GM12878 (cell line): ENCODE data around the gene RTP5. TPM values are rescaled to one million over a fixed set of nuclear protein-coding genes. Genes with fewer than 3 reads are reported as not detected.

Experiments
- ASH2L ChIP-seq: fragments of 300-600, 200-600 bp; sonication (generic); IDR thresholded peaks from 2 replicates; pipeline ENCODE4 v1.6.1; 2017; ENCODE audit warnings: low read depth, mild to moderate bottlenecking, borderline replicate concordance
- BCLAF1 ChIP-seq: fragments of 450-650 bp; IDR thresholded peaks from 2 replicates; pipeline ENCODE4 v1.6.1; 2017; ENCODE audit warnings: antibody characterized with exemption, mild to moderate bottlenecking, moderate library complexity
- CHD4 ChIP-seq: fragments of 200-600 bp; sonication (generic); IDR thresholded peaks from 2 replicates; pipeline ENCODE4 v1.6.1; 2016; ENCODE audit warnings: mild to moderate bottlenecking
- DPF2 ChIP-seq: fragments of 450-650 bp; IDR thresholded peaks from 2 replicates; pipeline ENCODE4 v1.6.1; 2017; ENCODE audit warnings: mild to moderate bottlenecking
- EP300 ChIP-seq, 2 experiments: fragments of 150-350 bp in 1 of 2; IDR thresholded peaks; 2 replicates each; pipeline ENCODE4 v1.6.1; 2011 to 2012; ENCODE audit warnings: low read depth in 2 of 2, low read length in 2 of 2, borderline replicate concordance in 1 of 2, improper control_type of control experiment in 1 of 2, inconsistent platforms in 1 of 2; ENCODE audit not compliant: control insufficient read depth in 1 of 2
- ESRRA ChIP-seq: IDR thresholded peaks from 2 replicates; pipeline ENCODE4 v1.6.1; 2012; ENCODE audit warnings: mild to moderate bottlenecking, low read length, improper control_type of control experiment
- FOS ChIP-seq: IDR thresholded peaks from 3 replicates; pipeline ENCODE4 v1.6.1; 2011; ENCODE audit warnings: borderline replicate concordance; ENCODE audit not compliant: insufficient read length; ENCODE audit errors: extremely low read depth
- FOXK2 ChIP-seq: fragments of 450-650 bp; IDR thresholded peaks from 2 replicates; pipeline ENCODE4 v1.6.1; 2017; ENCODE audit warnings: mild to moderate bottlenecking, moderate library complexity
- HDAC2 ChIP-seq: fragments of 200-600 bp; sonication (generic); IDR thresholded peaks from 2 replicates; pipeline ENCODE4 v1.6.1; 2017
- IKZF1 ChIP-seq: fragments of 450-650 bp; conservative IDR thresholded peaks from 2 replicates; pipeline ENCODE4 v1.6.1; 2017; ENCODE audit warnings: antibody characterized with exemption, mild to moderate bottlenecking
- IRF4 ChIP-seq: IDR thresholded peaks from 2 replicates; pipeline ENCODE4 v1.6.1; 2011; ENCODE audit warnings: low read depth, low read length
- IRF5 ChIP-seq: fragments of 450-650 bp; IDR thresholded peaks from 2 replicates; pipeline ENCODE4 v1.6.1; 2017; ENCODE audit warnings: borderline replicate concordance
- KAT2A ChIP-seq: conservative IDR thresholded peaks from 2 replicates; pipeline ENCODE4 v1.6.1; 2011; ENCODE audit warnings: low read depth, low read length; ENCODE audit not compliant: control insufficient read depth
- KDM1A ChIP-seq: fragments of 200-600 bp; sonication (generic); IDR thresholded peaks from 2 replicates; pipeline ENCODE4 v1.6.1; 2016; ENCODE audit warnings: borderline replicate concordance
- MEF2B ChIP-seq: fragments of 450-650 bp; IDR thresholded peaks from 2 replicates; pipeline ENCODE4 v1.6.1; 2018; ENCODE audit warnings: mild to moderate bottlenecking, moderate library complexity; ENCODE audit not compliant: partially characterized antibody, poor library complexity, severe bottlenecking
- MTA3 ChIP-seq: IDR thresholded peaks from 2 replicates; pipeline ENCODE4 v1.6.1; 2012; ENCODE audit warnings: low read length, inconsistent platforms, borderline replicate concordance
- MYC ChIP-seq: IDR thresholded peaks from 2 replicates; pipeline ENCODE4 v1.6.1; 2011; ENCODE audit warnings: mild to moderate bottlenecking, low read length, moderate library complexity, inconsistent platforms; ENCODE audit not compliant: insufficient read depth, insufficient replicate concordance, insufficient read length, severe bottlenecking
- NFXL1 ChIP-seq: fragments of 450-650 bp; IDR thresholded peaks from 2 replicates; pipeline ENCODE4 v1.6.1; 2017; ENCODE audit warnings: antibody characterized with exemption, mild to moderate bottlenecking, borderline replicate concordance
- NR2C1 ChIP-seq: fragments of 450-650 bp; IDR thresholded peaks from 2 replicates; pipeline ENCODE4 v1.6.1; 2017; ENCODE audit warnings: antibody characterized with exemption, mild to moderate bottlenecking, moderate library complexity
- NR2F1 ChIP-seq: fragments of 450-650 bp; conservative IDR thresholded peaks from 2 replicates; pipeline ENCODE4 v1.6.1; 2017; ENCODE audit warnings: mild to moderate bottlenecking
- NRF1 ChIP-seq: conservative IDR thresholded peaks from 2 replicates; pipeline ENCODE4 v1.6.1; 2011; ENCODE audit warnings: mild to moderate bottlenecking, low read depth, low read length, improper control_type of control experiment
- POU2F2 ChIP-seq: IDR thresholded peaks from 3 replicates; pipeline ENCODE4 v1.6.1; 2011; ENCODE audit warnings: low read depth, mild to moderate bottlenecking, low read length, borderline replicate concordance
- RB1 ChIP-seq: fragments of 450-650 bp; formaldehyde crosslinking; IDR thresholded peaks from 2 replicates; pipeline ENCODE4 v1.6.1; 2017; ENCODE audit warnings: mild to moderate bottlenecking, borderline replicate concordance
- RELB ChIP-seq: fragments of 450-650 bp; IDR thresholded peaks from 2 replicates; pipeline ENCODE4 v1.6.1; 2017; ENCODE audit warnings: low read depth, mild to moderate bottlenecking, moderate library complexity
- RUNX3 ChIP-seq: IDR thresholded peaks from 2 replicates; pipeline ENCODE4 v1.6.1; 2012; ENCODE audit warnings: low read length, inconsistent platforms
- SIN3A ChIP-seq: IDR thresholded peaks from 2 replicates; pipeline ENCODE4 v1.6.1; 2012; ENCODE audit warnings: low read depth, low read length, improper control_type of control experiment
- SP1 ChIP-seq: IDR thresholded peaks from one replicate; pipeline ENCODE4 v1.6.1; 2011; ENCODE audit warnings: low read depth, low read length
- TCF3 ChIP-seq: IDR thresholded peaks from 2 replicates; pipeline ENCODE4 v1.6.1; 2012; ENCODE audit warnings: low read depth, mild to moderate bottlenecking, low read length, borderline replicate concordance; ENCODE audit not compliant: insufficient read depth
- WRNIP1 ChIP-seq: IDR thresholded peaks from 2 replicates; pipeline ENCODE4 v1.6.1; 2011; ENCODE audit warnings: low read depth, low read length, improper control_type of control experiment, borderline replicate concordance
- polyA plus RNA-seq, 11 experiments: library from polyadenylated mRNA; depleted of rRNA in 4 of 11; unstranded in 6 of 11; stranded (reverse) in 5 of 11; fragments of >200 nt; fragmentation: Nextera tagmentation in 4 of 11; fragmentation: Illumina TruSeq in 1 of 11; extraction: Ambion mirVana in 4 of 11; extraction: Trizol in 1 of 11; gene quantifications; 1 replicate in 1 of 11; 2 replicates in 10 of 11; pipeline versions ENCODE4 v1.2.1 to v1.2.3, GENCODE V29; 2011 to 2016; ENCODE audit warnings: inconsistent platforms in 2 of 11, missing spikeins in 2 of 11, low read depth in 1 of 11
- total RNA-seq, 4 experiments: library from RNA; depleted of rRNA in 3 of 4; stranded (reverse); fragments of >200 nt in 3 of 4; fragmentation: Illumina TruSeq in 1 of 4; extraction: Trizol in 1 of 4; gene quantifications; 2 replicates each; pipeline versions ENCODE4 v1.2.1 to v1.2.3, GENCODE V29; 2013 to 2021

RTP5 gene
- total and polyA plus RNA-seq, 10 of the 15 experiments (the other 5 are each of a cell fraction or from before 2014, with no cell fraction given) = 0.05 TPM; not detected in 9

GRCh38 chr2:241863536-241863954 is 6.0 kb upstream of the RTP5 start (continued):
- no peak for TF ChIP-seq POU2F2
- 0 out of 2 replicates have a peak, but pooled peaks have one; percentile 41 for TF ChIP-seq MTA3
- TF ChIP-seq ESRRA = no peak
- peak; percentile 70 for TF ChIP-seq RUNX3
- TF ChIP-seq KAT2A = no peak
- TF ChIP-seq BCLAF1 = no peak
- peak; percentile 15 for TF ChIP-seq MEF2B
- TF ChIP-seq IRF4 = no peak
- TF ChIP-seq RELB = peak; percentile 88
- no peak for TF ChIP-seq NFXL1
- no peak for TF ChIP-seq FOXK2
- no peak for TF ChIP-seq HDAC2
- TF ChIP-seq WRNIP1 = no peak
- no peak for TF ChIP-seq SP1
- no peak for TF ChIP-seq SIN3A
- TF ChIP-seq KDM1A = no peak
- no peak for TF ChIP-seq NR2F1
- TF ChIP-seq RB1 = no peak
- no peak for TF ChIP-seq IRF5
- no peak for TF ChIP-seq ASH2L
- peak; percentile 80; the same call in 1 of the 2 replicates for TF ChIP-seq DPF2
- TF ChIP-seq MYC = no peak
- no peak for TF ChIP-seq CHD4
- TF ChIP-seq FOS = no peak
- peak; percentile 24 to 48; a peak in 1 of 4 replicates for TF ChIP-seq EP300 (IDR thresholded peaks at IDR 0.05; ENCODE audit: borderline replicate concordance in 1 of 2, control insufficient read depth in 1 of 2, low read depth in 2 of 2, low read length in 2 of 2)
- no peak for TF ChIP-seq TCF3
- TF ChIP-seq IKZF1 = peak; percentile 98
- TF ChIP-seq NR2C1 = no peak
- TF ChIP-seq NRF1 = no peak
